Fibroblast of the aortic adventitia (primary cell): Measurements from ENCODE around the gene FBXO47. TPM values are rescaled to one million over a fixed set of nuclear protein-coding genes. Genes with fewer than 3 reads are reported as not detected.

Source experiments
- DNase-seq: peaks from one replicate; pipeline ENCODE4 v3.0.0-alpha.2; 2010; ENCODE audit warnings: low read depth
- H3K4me3 ChIP-seq: 2 replicates; pipeline ENCODE4 v1.5.1; 2011; ENCODE audit warnings: low read depth, mild to moderate bottlenecking, control low read depth, low read length, moderate library complexity
- CTCF ChIP-seq: IDR thresholded peaks from 2 replicates; pipeline ENCODE4 v1.5.1; 2011; ENCODE audit warnings: mild to moderate bottlenecking, low read length, control low read depth, inconsistent platforms; ENCODE audit not compliant: insufficient read depth
- total RNA-seq: library from RNA; depleted of rRNA; stranded (reverse); fragments of >200 nt; gene quantifications from 2 replicates; pipeline ENCODE4 v1.2.3, GENCODE V29; 2012; ENCODE audit warnings: low replicate concordance

The FBXO47 gene
- total RNA-seq, 1 donor, result under 0.01 TPM

DNA sequence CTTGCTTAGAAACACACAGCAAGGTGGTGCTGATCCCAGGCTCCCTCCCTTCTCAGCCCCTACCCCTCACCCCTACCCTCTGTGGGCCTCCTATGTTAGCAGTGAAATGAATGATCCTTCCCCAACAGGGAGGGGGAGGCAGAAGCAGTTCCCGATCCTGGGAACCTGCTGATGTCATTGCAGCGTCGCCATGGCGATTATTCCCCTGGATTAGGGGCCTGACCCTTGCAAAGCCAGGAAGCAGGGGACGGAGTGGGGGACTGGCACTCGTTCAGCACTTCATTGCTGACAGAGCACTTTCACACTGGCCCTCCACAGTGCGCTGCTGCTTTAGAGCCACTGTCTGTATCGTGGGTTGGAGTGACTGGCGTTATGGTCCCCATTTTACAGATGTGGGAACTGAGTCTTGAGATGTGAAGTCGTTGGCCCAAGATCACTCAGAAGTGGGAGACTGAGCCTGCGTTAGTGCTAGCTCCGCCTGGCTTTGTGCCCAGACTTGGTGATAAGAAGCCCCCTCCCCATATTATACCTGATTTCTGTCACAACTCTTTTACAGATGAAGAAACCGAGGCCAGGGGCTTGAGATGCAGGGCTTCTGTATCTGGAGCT lies 70.8 kb downstream of the FBXO47 start:
- no peak overlapping the region for H3K4me3 ChIP-seq
- no peak for TF ChIP-seq CTCF
- no peak for DNase-seq

DNA sequence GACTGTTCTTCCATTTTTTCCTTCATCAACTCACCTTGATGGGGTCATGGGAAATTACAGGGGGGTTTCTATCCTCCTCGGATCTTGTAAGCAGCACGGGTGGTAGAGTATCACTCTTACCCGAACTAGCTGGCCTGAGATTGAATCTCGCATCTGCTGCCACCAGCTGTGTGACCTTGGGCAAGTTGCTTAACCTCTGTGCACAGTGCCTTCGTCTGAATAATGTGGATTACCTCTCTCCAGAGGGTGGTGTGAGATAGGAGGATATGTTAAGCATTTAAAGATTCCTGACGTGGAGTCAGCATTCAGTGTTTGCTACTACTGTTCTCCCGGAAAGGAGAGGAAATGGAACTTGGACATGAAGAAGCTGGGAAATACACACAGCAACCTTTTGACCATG lies 72.9 kb downstream of the FBXO47 start:
- H3K4me3 ChIP-seq, result no peak overlapping the region
- no peak for DNase-seq
- TF ChIP-seq CTCF, result no peak

GRCh38 chr17:38893607-38894006 lies 73.6 kb downstream of the FBXO47 start:
- DNase-seq, result no peak
- H3K4me3 ChIP-seq, result no peak overlapping the region
- no peak for TF ChIP-seq CTCF

GRCh38 chr17:38893113-38893512 lies 74.1 kb downstream of the FBXO47 start:
- DNase-seq, result no peak
- H3K4me3 ChIP-seq, result no peak overlapping the region
- TF ChIP-seq CTCF, result no peak

DNA sequence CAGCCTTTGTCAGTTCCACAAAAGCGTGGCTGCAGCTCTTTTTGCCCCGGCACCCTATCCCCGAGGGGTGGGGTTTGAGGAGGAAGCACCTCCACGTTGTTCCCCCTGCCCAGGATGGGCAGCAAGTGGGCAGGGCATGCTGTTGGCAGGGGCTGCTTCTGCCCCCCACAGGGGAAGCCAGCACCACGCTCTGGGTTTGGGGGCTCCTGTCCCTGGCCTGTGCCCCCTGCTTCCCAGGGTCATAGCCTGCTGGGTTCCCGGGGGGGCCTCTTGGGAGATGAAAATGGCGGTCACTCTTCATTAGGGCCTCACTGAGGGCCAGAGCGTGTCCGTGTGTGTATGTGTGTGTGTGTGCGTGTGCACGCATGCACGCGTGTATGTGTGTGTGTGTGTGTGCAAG lies 74.6 kb downstream of the FBXO47 start:
- no peak overlapping the region for H3K4me3 ChIP-seq
- no peak for TF ChIP-seq CTCF
- DNase-seq, result no peak

- DNase-seq, result no peak
- no peak for TF ChIP-seq CTCF
- H3K4me3 ChIP-seq, result no peak overlapping the region
Measured at GRCh38 chr17:38892083-38892482, 75.1 kb downstream of the FBXO47 start.

DNA sequence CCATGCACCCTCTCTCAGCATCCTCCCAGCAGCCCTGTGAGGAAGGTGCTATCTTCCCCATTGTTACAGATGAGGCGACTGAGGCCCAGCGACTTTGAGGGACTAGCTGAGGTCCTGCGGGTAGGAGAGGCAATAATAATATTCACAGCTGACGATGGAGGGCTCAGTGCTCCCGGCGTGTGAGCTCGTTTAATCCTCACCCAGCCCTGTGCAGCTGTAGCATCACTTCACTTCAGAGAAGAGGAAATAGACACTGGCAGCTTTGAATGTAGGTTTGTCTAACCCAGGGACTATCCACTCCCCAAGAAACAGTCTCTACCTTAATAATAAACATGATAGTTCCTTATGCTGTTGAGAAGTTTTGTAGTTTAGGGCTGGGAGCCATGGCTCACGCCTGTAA lies 75.8 kb downstream of the FBXO47 start:
- DNase-seq, result no peak
- no peak for TF ChIP-seq CTCF
- no peak overlapping the region for H3K4me3 ChIP-seq
